Left kidney (tissue), 8 donors: ENCODE results near the gene DGKK. TPM values are rescaled to one million over a fixed set of nuclear protein-coding genes. Genes with fewer than 3 reads are reported as not detected.

Experiments used
- DNase-seq: peaks from one replicate; pipeline ENCODE4 v3.0.0-alpha.2; 2013
- long read RNA-seq, 8 donors: transcript quantifications; one replicate each; lab custom pipeline, GENCODE V29; 2026
- polyA plus RNA-seq: library from polyadenylated mRNA; unstranded; fragments of 120-200 nt; gene quantifications from one replicate; pipeline ENCODE4 v1.2.1, GENCODE V29; 2013; ENCODE audit not compliant: insufficient read length

DGKK gene, protein sequence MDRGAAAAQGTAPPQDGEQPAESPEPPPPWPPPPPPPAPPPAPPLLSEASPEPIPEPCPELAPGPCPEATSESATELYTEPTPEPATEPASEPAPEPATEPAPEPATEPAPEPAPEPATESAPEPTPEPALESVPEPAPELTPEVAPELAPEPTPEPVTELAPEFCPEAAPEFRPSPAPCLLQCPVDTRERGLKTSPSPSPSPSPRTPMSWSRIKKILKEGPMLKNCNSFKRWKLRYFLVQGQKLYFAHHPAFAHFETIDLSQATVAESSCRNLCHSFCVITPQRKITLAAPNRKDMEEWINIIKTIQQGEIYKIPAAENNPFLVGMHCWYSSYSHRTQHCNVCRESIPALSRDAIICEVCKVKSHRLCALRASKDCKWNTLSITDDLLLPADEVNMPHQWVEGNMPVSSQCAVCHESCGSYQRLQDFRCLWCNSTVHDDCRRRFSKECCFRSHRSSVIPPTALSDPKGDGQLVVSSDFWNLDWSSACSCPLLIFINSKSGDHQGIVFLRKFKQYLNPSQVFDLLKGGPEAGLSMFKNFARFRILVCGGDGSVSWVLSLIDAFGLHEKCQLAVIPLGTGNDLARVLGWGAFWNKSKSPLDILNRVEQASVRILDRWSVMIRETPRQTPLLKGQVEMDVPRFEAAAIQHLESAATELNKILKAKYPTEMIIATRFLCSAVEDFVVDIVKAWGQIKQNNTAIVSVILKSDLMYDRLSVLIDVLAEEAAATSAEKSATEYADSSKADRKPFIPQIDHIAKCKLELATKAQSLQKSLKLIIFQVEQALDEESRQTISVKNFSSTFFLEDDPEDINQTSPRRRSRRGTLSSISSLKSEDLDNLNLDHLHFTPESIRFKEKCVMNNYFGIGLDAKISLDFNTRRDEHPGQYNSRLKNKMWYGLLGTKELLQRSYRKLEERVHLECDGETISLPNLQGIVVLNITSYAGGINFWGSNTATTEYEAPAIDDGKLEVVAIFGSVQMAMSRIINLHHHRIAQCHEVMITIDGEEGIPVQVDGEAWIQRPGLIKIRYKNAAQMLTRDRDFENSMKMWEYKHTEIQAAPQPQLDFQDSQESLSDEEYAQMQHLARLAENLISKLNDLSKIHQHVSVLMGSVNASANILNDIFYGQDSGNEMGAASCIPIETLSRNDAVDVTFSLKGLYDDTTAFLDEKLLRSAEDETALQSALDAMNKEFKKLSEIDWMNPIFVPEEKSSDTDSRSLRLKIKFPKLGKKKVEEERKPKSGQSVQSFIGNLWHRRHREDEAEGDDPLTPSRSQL
- polyA plus RNA-seq, result 13.0 TPM
- long read RNA-seq, donor 1, full-length matches to known transcripts, result 1 of 1 reads
- long read RNA-seq, donor 1, partial matches to known transcripts, result 0 of 1 reads
- long read RNA-seq, donor 1, other reads (novel, unspliced or antisense), result 0 of 1 reads
- long read RNA-seq, donor 2, result 0 reads
- long read RNA-seq, donor 3, result 0 reads
- long read RNA-seq, donor 4, result 0 reads
- long read RNA-seq, donor 5, full-length matches to known transcripts, result 1 of 1 reads
- long read RNA-seq, donor 5, partial matches to known transcripts, result 0 of 1 reads
- long read RNA-seq, donor 5, other reads (novel, unspliced or antisense), result 0 of 1 reads
- long read RNA-seq, donor 6, result 0 reads
- long read RNA-seq, donor 7, full-length matches to known transcripts, result 1 of 1 reads
- long read RNA-seq, donor 7, partial matches to known transcripts, result 0 of 1 reads
- long read RNA-seq, donor 7, other reads (novel, unspliced or antisense), result 0 of 1 reads
- long read RNA-seq, donor 8, full-length matches to known transcripts, result 2 of 2 reads
- long read RNA-seq, donor 8, partial matches to known transcripts, result 0 of 2 reads
- long read RNA-seq, donor 8, other reads (novel, unspliced or antisense), result 0 of 2 reads

DNA sequence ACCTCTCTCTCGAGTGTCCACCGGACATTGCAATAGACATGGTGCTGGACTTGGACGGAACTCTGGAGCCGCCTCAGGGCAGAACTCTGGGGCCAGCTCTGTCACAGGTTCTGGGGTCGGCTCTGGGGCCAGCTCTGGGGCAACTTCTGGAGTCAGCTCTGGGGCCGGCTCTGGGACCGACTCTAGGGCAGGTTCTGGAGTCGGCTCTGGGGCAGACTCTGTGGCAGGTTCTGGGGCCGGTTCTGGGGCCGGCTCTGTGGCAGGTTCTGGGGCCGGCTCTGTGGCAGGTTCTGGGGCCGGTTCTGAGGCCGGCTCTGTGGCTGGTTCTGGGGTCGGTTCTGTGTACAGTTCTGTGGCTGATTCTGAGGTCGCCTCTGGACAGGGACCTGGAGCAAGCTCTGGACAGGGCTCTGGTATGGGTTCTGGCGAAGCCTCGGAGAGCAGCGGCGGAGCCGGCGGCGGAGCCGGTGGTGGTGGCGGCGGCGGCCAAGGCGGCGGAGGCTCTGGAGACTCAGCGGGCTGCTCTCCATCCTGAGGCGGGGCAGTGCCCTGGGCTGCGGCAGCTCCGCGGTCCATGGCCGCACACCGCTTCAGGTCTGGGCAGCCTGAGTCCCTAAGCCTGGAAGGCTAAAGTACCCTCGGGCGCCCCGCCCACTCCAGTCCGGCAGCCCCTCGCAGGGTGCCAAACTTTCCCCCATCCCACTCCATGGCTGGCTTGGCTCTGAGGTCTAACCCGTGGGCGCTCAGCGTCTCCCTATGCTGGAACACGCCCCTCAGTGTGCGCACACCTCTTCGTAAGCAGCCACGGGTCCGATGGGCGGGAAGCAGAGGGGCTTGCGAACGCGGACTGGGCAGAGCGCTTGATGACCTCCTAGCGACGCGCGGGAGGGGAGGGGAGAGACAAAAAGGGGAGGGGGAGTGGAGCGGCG lies at the start of gene DGKK:
TSS of gene DGKK (minus strand) at position 723 of the 929 bp plus-strand sequence. CDS start at position 576, 147 bp downstream.
- peak; percentile 72 for DNase-seq

DNA sequence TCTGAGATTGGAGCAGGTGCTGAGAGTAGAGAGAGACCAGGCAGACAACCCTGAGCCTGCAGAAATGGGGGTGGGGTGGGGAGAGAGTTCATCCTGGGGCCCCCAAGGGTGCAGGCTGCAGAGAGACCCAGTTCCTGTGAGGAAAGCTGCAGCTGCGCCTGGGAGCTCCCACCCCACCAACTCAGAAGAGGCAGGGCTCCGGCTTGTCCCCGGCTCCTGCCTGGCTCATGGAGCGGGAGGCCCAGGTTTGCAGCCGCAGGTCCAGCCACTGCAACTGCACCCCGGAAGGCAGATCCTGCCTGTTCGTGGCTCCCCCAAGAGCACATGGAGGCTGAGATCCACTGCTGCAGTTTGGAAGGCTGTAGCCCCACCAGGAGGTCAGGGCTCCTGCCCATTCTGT lies 44.2 kb upstream of the DGKK start:
- DNase-seq, result no peak

DNA sequence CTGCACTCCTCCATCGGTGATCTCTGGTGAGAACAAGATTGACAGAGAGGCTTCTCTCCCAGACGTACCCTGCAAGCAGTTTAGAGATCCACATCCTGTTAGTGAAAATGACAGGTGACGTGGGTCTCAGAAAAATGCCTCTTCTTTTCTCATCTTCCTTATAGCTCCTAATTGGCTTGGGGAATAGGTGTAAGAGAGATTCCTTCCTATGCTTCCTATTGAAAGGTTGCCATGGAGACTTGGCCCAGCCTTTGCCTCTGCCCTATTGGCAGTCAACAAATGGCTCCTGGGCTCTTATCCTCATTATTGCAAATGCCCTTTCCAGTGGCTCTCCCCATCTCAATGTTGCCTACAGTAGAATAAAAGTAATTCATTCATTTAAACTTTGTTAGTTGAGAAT lies 26.5 kb upstream of the DGKK start:
- no peak for DNase-seq

DNA sequence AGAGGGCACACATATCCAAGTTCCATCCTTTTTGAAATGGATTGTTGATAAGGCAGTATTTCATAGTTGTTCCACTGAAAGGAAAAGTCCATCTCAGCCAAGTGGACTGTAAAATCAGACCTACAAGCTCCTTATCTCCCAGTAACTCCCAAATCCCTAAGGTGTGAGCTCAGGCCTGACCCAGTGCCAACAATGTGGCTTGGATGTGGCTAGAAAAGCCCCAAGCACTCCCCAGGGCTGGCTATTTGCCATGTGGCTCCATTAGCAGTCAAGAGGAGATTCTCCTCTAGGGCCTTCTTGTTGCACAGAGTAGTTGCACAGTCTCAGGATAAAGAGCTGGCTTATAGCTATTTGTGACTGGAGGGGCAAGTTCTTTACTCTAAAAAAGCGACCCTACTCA lies 25.0 kb upstream of the DGKK start:
- no peak for DNase-seq

DNA sequence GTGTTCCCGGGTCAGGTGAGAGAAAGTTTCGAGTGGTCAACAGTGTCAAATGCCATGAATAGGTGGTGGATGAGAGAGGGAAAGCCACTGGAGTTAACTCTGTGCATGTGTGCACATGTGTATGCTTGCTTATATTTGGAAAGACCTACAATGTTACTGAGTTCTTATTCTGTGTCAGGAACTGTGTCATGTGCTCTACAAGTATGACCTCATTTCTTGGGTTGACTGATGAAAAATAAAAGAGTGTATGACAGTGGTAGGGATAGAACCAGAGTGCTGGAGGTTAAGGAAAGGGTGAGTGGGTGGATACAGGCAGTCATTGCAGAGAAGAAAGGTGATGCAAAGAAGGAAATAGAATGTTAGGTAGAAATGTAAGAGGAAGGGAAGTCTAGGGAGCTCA lies 22.1 kb upstream of the DGKK start:
- DNase-seq, result no peak

DNA sequence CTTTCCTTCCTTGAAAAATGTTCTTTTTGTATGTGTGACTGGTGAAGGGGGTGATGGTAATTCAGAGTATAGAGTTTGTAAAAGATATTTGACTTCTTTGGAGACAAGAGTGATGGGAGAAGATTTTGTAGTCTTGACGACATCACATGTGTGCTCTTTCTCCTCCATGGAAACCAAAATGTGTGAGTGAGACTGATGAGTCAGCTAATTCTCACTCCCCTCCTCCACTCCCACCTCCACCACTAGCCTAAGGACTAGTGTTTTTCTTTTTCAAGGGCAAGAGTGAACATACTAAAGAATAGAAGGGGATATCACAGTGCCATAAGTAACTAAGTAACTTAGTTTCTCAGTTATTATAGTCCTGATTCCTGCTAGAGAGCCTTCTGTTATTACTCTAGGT lies 14.0 kb upstream of the DGKK start:
- no peak for DNase-seq

DNA sequence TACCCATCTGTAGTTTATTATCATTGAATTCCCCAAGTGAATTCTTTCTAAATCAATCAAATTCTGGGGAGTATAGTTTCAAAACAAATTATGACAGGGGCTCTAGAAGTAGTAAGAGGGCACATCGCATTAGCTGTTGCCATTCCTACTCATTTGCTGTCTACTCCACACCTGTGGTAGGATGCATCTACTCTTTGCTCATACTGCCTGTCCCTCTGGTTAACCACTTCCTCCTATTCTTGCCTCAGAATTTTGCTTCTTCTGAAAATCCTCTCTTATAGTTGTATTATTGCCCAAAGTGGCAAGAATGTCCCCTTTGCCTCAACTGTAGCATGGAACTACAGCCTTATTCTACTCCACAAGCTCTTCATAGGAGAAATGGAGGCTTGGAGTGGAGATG lies 12.7 kb upstream of the DGKK start:
- DNase-seq, result no peak

DNA sequence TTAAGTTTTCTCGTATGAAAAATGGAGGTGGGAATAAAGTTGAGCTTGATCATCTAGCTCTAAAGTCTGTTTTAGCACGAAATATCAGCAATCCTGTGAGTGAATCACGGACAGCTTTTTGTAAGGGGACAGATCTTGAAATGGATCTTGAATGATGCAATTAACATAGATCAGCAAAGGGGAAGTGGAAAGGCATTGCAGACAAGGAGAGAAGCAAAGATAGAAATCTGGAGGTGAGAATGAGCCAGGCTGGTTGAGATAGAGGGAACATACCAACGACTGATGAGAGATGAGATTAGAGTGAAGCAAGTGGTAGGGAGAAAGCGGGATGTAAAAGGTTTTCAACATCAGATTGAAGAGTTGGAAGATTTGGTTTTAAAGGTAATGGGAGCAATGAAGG lies 4.6 kb upstream of the DGKK start:
- DNase-seq, result no peak

DNA sequence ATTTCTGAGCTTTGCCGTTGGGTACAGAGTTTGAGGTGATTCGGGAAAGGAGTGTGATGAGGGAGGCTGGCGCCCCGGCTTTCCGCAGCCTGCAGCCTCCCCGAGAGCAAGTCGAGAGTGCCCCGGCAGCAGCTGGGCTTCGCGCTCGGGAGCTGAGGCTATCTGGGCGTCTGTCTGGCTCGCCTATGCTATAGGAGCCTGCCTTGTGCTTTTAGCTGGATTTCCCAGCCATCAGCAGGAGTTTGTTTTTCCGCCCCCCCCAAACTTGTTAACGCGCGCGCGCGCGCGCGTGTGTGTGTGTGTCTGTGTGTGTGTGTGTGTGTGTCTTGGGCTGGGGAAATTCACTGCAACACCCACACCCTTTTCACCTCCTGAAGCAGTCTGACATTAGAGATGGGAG lies 765 bp upstream of the DGKK start:
- peak; percentile 19 for DNase-seq

DNA sequence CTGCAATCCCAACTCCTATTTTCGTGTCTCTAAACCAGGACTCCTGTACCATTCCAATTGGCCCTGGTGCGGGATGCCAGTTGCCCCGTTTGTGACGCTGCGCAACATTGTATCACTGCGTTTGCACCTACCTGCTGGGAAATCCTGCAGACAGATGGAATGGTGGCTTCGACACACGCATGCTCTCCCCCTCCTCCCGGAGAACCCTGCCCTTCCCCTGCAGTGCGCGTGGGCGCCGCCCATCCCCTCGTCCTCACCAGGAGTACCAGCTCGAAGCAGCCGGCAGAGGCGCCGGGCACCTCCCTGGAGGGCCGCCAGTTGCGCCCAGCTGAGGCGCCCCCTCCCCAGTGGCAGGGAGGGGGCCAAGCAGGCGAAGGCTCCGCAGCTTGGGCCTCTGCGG lies 1.4 kb downstream of the DGKK start:
- DNase-seq, result peak; percentile 18

DNA sequence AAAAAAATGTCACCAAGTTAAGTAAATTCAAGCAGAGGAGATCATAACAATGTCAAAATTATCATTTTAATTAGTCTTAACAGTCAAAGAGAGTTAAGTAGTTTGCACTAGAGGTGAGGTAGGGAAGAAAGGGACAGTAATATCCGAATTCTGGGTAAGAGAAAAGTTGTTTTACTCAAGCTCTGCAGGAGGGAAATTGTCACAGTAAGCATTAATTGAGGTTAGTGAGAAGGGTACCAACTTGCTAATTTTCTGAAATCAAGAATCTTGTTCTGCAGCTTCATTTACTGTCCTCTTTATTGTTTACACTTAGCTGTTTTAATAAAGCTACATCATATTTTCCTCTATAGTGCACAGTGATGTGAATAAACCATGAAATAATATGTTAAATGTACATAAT lies 11.0 kb downstream of the DGKK start:
- no peak for DNase-seq

DNA sequence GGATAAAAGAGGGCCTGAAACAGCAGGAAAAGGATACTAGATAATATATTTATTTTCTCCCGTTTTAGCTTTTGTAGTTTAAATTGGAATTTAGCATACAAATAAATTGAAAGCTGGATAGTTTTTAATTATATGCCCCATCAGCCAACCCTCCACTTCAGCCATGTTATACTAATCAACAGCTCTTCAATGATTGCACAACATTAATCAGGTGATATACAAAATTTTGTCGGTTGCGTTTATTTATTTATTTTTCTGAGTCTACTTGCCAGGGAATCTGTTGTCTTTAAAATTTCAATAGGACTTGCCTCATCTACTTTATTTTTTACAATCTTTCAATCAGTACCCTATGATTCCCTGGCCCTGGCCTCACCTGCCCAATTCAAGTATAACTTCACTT lies 12.1 kb downstream of the DGKK start:
- DNase-seq, result no peak

DNA sequence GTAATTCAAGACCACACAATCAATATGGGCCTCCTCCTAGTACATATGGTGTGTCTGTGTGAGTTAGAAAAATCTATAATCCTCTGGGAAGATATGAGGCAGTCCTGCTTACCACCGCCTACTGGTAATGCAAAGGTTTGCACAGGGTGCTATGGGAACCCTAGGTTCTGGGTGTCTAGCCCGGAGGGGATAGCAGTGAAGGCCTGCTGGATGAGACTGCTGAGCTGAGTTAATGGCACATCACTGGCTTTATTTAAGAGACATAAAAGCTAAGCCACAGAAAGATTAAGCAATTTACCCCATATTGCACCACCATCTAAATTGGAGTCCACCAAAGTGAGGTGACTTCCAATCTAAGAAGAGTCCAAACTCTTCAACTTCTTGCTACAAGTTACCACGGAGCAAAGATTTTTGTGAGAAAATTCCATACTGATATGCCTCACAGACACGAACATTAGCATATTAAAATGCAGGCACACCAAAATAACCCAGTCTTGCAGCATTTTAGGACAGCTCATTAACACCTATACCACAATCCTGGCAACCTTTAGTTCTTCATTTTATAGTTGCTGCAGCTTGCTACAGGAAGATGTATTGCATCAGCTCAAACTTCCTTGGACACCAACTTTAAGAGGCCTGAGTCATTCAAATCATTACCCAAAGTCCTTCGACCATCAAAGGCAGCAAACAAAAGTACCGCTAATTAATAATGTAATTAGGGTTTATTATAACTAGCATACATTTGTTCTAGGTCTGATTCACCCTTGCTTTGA lies 13.7 kb downstream of the DGKK start:
- no peak for DNase-seq

DNA sequence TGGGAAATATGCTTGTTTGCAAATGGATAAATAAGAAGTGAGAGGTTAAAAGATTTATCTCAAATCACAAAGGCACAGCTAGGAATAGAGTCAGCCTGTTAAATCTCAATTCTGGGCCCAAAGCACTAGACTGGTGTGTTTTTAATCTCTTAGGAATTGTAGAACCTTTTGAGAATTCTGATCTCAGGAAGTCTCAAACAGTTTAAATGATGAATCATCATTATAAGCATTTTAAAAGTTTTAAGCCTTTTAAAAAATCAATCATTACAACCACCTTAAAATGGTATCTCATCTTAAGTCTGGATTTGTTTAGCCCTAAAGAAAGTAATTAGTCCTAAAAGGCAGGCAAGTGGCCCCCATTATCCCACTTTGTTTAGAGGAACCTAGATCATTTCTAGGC lies 17.8 kb downstream of the DGKK start:
- DNase-seq, result no peak

DNA sequence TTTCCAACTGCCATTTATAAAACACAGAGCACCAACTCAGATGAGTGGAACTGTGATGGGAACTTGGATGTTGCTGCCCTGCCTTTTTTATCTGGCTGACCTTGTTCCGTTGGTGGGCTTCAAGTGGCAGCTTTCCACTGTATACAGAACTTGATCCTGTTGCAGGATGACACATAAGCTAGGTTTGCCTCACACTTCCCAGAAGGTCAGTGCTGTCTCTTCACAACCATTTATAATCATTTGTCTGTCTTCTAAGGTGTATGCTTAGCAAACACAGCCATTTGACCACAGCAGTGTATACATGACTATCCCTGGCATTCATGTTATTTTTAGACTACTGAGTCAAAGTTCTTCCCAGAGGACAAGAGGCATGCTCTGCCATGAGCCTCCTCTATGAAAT lies 20.3 kb downstream of the DGKK start:
- DNase-seq, result no peak

DNA sequence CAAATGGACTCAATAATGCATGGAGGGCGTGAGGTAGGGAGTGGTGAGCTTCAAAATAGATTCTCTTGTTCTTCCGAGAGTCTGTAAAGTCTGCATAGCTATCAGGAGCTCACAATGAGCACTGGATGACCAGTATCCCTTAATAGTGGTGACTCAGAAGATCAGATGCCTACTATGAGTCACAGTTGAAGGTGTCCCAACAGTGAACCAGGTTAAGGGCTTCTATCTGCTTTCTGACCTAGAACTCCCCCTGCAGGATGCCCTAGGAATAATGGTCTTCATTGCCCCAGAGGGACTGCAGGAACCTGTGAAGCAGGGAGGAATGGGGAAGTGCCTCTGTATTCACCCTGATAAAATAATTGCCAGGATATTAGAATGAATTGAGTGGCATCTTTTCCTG lies 22.1 kb downstream of the DGKK start:
- DNase-seq, result no peak

DNA sequence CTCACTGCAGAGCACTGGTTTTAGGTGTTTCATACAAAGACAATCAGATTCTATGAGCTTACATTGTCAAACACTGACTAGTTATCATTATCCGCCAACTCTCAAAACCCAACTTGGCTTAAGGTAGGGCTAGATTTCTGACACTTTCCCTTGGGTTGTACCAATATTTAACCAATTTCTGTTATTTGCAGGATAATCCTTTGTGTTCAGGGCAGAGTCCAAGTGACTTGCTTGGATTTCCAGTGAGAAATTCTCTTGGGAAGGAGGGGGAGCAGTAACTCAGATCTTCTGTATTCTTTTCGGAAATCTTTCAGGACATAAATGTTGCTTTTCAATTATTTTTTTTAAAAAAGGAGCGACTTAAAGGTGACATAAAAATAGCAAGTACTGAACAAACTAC lies 23.1 kb downstream of the DGKK start:
- no peak for DNase-seq

DNA sequence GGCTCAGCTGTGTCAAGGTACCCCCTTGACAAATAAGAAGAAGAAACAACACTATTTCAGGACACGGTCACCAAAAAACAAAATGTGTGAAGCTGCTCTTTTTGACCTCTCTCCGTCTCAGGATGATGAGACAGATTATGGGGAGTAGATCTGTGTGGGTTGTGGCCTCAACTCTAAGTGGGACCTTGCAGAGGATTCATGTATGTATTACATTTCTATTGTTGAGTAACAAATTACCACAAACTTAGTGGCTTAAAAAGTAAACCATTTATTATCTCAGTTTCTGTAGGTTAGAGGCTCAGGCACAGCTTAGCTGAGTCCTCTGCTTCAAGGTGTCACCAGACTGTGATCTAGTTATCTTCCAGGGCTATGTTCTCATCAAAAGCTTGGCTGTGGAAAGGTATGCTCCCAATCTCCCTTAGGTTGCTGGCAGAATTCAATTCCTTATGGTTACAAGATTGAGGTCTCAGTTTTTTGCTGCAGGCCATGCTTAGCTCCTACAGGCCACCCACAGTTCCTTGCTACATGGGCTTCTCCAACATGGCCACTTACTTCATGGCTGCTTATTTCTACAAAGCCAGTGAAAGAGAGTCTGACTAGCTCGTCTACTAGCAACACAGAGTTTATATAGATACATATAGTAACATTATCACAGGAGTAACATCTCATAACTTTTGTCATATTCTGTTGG lies 28.1 kb downstream of the DGKK start:
- no peak for DNase-seq

DNA sequence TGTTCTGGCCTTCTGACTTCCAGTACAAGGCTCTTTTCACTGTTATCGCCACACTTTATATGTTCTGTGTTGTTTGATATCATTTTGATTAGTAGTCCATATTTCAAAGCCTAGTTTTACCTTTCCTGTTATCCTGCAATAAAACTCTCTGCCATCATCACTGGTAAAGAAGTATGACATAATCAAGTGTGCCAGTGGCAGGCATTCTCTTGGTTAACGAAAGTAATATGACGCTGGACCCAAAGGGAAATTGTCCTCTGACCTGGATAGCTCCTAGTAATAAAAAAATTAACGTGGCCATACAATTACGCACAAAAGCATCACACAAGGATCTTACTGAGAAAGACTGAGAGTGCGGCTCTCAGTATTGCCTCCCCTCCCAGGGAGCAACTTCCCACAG lies 33.8 kb downstream of the DGKK start:
- DNase-seq, result no peak
